GM18861 (cell line): Measurements from ENCODE around the gene RASGRP1.

Experiments
- ATAC-seq: cut with Tn5 transposase; IDR thresholded peaks from one replicate; pipeline ENCODE4 v1.9.1; 2021; ENCODE audit not compliant: unreplicated experiment

Gene RASGRP1

DNA sequence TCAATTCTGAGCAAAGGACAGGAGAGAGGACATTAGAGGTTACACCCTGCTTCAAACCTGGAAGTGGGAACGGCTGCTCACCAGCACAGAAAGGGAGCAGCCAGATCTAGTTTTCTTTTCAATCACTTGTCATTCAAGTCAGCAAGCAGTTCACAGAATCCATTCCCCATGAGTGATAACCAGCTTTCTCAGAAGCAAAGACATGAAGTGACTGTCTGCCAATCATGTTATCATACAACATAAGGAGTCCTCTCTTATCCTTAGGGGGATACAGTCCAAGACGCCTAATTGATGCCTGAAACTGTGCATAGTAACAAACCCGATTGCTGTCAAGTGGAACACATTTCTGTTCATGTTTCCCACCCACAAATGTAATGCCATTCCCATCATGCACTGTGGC lies 56.0 kb downstream of the RASGRP1 start:
- ATAC-seq = no peak

DNA sequence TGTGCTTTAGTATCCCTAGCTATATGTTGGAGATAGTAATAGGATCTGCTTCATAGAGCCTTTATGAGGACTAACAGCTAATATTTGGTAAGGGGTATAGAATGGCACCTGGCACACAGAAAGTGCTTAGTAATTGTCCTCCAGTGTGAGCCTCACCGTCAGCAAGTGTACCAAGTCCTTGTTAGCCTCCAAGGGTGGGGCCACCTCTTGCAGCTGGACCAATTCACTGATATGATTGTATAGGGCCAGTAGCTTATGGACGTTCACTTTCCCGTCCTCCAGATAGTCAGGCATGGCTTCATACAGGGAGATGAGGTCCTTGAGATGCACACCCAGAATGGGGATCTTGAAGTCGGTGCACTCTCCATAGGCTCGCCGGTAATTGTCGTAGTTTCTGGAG lies 57.0 kb downstream of the RASGRP1 start:
- no peak for ATAC-seq

DNA sequence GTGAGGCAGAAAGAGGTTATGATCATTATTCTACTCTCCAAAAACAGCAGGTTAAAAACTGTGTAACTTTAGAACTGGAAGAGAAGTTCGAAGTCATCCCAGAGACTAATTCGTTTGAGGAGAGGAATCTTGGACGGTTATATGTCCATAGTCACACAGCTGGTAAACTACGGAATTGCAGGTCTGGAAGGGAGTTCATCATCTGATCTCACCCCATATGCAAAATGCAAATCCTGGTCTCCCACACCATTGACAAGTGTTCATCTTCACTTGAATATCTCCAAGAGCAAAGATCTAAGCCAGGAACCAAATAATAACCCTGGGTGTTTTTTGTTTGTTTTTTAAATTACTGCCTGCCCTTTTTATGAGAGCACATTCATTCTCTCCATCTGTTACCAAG lies 57.6 kb downstream of the RASGRP1 start:
- ATAC-seq = no peak

DNA sequence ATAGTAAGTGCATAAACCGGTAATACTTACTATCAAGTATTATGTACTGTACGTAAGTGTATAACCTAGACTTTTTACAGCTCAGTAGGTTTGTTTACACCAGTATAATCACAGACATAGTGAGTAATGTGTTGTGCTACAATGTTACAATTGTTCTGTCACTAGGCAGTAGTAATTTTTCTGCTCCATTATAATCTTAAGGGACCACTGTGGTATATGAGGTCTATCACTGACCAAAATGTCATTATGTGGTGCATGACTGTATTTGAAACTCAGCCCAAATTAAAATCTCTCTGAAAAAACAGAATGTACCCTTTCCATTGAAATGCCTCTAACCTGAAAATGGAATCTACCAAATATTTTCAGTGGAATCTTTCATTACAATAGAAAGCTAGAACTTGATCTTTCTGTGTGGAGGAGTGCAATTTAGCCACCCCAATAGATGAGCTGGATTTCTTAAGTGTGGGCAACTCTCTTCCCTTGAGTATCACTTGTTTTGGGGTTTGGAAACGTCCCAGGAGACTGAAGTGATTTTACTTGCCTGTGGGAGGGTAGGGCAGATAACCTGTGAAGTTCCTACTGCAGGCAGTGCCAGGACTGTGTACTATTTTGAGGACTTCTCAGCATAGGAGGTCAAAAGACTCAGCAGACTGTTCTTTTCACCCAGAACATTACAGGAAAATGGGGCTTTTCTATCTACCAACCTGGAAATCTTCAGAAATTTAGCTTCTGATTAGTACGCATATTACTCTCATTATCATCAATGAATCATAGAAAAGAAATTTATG lies 59.7 kb downstream of the RASGRP1 start:
- no peak for ATAC-seq

DNA sequence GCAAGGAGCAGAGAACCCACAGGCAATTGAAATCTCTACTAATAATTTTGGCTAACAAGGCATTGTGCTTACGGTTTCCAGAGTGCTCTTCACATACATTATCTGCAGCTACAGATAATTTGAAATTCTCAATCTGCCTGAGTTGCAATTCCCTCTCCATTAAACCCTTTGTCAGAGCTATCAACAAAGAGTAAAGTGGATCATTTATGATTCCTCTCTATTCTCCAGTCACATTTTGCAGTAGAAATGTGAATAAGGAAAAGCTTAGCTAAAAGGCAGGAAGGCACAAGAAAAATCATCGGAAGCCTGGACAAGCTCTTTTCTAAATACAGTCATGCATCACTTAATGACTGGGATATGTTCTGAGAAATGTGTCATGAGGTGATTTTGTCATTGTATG lies 61.1 kb downstream of the RASGRP1 start:
- no peak for ATAC-seq

DNA sequence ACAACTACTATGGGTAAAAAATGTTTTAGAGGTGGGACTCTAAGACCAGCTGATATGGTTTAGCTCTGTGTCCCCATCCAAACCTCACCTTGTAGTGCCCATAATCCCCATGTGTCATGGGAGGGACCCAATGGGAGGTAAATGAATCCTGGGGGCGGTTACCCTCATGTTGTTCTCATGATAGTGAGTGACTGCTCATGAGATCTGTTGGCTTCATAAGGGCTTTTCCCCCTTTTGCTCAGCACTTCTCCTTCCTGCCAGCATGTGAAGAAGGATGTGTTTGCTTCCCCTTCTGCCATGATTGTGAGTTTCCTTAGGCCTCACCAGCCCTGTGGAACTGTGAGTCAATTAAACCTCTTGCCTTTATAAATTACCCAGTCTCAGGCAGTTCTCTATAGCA lies 65.0 kb downstream of the RASGRP1 start:
- no peak for ATAC-seq

DNA sequence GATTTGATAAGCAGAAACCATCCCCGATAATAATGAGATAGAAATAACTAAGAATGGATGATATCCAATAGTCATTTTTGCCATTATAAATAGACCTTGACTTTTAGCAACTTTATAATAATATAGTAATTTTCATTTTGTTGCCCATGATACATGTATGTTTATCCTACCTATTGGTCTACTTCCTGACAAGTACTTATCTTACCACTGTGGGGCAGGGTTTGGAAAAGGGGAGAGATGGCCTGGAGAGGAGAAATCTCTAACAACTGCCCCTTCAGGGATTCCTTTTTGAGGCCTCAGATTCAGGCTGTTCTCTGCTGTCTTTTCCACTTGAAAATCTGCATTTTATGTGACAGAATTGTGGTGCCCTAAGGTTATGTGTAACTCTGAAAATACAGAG lies 68.5 kb downstream of the RASGRP1 start:
- ATAC-seq = no peak

DNA sequence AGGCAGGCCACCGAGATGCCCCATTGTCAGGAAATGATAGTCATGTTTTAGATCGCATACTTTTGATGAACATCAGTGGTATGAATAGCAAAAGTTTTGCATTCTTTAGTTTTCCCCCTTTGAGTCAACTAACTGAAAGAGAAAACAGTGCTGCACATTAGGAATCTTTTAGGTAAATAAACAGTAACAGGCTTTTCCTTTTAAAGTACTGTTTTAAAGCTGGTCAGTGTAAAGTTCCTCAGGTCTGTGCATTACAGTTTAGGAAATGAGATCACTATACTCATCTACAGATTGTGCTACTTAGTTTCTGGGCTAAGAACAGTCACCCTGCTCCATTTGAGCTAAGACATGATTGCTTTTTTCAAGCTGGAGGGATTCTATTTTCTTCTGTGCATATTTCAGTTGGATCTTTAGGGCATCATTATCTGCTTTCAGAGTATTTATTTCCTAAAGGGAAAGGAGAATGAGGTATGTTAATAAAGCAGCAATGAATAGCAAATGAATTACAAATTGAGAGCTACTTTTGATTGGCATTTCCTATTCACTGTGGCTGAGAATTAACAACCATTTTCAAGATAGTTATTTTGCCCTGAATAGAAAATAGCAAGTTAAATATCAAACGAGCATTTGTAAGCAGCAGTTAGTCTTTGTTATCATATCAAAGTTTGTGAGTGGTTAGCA lies 74.2 kb downstream of the RASGRP1 start:
- ATAC-seq = no peak

DNA sequence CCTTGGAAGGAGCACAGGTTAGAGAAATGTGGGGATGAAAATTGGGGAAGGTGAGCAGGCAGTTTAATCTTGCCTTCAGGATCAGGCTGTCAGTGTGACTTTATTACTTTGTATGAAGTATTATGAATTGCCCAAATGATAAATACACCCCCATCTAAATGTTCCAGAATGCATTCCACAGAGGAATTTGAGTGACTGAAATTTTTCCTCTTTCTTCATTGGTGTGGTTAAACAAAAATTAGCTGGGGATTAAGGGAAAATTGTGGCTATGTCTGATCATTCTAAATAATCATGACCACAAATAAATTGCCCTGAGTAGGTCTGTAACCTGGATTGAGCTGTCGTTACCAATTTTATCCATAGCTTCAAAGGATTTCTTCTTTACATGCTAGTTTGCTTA lies 77.2 kb downstream of the RASGRP1 start:
- no peak for ATAC-seq

DNA sequence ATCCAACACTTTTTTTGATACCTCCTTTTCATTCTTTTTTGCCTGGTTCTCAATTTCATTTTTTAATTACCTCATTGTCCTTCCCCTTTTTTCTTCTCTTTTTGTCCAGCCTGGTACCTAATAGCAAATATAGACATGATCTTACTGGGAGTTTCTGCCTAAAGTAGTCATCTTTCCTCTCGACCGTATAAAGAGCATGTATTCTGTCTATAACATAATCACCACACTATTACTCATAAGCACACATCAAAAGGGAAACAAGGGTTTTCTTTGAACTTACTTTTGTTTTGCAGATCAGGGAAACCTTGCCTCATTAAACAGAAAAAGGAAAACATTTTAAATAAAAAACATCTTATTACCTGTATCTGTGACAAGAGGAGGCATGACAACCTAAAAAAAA lies 77.7 kb downstream of the RASGRP1 start:
- ATAC-seq = no peak

DNA sequence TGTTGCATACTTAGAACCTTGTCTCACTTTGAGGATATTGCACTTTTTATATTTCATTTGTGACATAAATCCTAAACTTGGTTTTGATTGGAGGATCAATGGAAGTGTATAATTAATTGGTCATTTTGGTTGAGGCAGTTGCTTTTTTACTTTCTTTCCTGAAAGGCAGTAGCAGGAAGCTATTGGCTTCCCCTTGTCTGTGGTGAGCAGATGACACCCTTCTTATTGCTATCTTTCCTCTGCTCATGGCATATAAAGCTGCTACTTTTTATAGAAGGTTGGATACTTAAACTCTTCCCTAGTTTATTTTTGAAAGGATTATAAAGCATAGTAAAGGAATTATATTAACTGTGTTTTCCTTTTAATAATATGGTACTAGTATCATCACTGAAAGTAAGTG lies 82.0 kb downstream of the RASGRP1 start:
- ATAC-seq = no peak

DNA sequence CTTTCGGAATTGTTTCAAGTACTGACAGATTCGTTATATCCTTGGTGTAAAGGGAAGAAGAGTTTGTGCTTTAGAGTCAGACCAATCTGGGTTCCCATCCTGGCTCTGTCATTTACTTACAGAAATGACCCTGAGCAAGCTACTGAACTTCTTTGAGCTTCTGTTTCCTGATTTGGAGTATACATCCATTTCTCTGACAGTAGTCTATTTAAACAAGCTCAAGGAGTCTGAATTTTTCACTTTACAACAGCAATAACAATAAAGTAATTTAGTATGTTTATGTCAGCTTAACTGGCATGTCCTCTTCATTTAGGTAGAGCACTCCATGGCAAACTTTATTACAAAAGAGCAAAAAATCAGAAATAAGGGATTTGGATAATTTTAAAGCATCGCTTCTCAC lies 82.9 kb downstream of the RASGRP1 start:
- no peak for ATAC-seq

DNA sequence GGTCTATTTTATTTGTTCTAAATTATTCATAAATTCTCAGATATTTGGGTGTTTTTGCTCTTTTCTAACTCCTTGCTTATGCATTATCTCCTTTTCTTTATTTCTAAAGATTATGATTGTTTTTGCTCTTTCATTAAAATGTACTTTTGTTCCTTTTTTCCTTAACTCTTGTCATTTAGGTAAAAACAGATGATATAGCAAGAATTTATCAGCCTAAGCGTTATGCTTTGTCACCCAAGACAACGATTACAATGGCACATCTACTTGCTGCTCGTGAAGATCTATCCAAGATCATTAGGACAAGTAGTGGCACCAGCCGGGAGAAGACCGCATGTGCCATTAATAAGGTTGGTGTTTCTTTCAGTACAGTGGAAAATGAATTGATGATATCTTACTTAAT lies 83.5 kb downstream of the RASGRP1 start:
- ATAC-seq = no peak

DNA sequence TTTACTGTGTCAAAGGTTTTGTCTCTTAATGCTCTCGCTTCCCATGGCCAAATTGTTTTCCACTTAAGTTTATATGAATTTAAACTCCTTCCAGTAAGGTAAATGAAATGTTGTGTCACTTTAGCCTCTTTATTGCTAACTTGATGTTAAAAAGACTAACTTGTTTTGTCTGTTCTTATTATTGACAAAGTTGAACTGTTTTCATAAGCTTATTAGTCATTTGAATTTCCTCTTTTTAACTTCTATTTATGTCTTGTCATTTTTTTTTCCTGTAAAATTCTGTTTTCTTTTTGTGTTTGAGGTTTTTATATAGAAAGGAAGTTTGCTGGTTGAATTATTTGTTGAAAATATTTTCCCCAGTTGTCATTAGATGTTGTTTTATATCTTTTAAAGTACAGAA lies 84.9 kb downstream of the RASGRP1 start:
- no peak for ATAC-seq

DNA sequence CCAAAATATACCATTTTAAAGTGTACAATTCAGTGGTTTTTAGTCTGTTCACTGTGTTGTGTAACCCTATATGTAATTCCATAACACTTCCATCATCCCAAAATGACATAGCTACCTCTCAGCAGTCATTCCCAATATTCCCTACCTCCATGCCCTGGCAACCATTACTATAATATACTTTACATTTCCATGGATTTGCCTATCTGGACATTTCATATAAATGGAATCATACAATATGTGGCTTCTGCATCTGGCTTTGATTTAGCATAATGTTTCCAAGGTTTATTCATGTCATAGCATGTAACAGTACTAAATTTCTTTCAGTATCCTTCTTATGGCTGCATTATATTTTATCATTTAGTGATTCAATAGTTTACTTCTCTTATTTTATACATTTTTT lies 85.3 kb downstream of the RASGRP1 start:
- no peak for ATAC-seq

DNA sequence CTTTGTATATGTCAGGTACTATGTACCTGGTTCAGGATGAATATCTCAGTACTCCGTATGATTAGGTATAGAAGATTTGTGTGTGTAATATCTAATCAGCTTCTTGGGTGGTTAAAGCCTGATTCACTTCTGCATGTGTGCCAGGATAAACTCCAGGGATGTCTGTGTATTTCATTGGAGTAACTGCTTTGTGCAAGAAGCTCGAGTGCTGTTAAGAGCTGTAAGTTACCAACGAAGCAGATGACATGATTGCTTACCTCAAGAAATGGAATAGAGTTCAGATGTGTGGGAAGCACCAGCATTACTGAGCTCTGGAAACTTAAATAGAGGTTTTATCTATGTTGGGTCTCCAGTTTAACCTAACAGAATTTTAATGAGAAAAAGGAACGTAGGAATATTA lies 87.0 kb downstream of the RASGRP1 start:
- ATAC-seq = no peak

DNA sequence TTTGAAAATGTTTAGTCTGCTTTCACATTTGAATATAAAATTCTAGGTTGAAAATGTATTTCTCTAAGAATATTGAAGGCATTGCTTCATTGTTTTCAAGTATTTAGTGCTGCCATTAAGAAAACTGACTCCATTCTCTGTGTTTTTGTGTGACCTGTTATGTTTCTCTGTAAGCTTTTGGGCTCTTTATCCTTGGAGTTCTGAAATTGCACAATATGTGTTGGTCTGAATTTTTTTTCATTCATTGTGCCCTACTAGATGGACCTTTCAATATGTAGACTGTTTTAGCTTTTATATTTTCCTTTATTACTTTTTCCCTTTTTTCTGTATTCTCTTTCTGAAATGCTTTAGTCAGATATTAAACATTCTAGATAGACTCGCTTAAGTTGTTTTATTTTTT lies 88.5 kb downstream of the RASGRP1 start:
- no peak for ATAC-seq

DNA sequence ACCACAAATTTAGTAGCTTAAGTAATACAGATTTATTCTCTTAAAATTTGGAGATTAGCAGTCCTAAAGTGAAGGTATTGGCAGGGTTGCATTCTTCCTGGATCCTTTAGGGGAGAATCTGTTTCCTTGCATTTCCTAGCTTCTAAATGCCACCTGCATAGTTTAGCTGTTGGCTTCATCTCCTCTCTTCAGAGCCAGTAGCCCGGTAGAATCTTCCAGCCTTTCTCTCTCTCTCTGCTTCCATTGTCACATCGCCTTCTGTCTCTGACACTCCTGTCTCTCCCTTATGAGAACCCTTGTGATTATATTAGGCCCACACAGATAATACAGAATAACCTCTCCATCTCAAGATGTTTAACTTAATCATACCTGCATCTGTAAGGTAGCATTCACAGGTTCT lies 89.3 kb downstream of the RASGRP1 start:
- ATAC-seq = no peak

DNA sequence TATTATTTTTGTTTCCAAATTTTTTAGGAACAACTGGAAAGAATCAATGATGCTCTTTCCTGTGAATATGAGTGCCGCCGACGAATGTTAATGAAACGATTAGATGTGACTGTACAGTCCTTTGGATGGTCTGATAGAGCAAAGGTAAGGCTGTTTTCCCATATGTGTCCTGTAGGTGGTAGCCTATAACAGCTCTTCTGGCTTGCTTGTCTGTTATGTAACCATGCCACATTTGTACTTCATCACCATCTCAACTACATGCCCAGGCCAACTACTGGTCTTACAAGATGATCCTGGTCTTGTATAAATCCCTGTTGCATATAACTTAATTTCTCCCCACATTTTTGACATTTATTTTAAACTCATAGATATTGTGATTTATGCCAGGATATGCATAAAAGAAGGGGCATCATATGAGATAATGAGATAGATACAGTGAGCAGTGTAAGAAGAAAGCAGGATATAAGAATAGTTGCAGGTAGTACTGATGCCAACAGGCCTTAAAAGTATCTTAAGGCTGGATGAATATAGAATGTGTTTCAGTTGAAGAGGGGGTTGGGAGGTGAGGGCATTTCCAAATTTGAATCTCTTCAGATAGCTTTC lies 90.4 kb downstream of the RASGRP1 start:
- peak; percentile 97 for ATAC-seq

DNA sequence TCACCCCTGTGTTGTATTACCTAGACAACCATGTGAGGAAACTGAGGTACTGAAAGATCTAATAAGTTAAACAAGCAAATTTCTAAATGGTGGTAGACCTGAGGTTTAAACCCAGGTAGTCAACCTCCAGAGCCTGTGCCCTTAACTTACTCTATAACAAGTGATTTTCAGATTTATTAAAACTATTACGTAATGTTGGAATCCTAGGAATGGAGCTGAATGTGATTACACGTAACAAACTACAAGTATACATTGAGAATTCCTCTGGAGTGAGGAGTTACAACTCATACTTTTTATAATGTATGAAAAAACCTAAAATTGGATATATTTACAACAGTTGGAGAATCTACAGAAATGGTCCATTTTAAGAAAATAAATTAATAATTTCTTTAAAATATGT lies 92.6 kb downstream of the RASGRP1 start:
- no peak for ATAC-seq

DNA sequence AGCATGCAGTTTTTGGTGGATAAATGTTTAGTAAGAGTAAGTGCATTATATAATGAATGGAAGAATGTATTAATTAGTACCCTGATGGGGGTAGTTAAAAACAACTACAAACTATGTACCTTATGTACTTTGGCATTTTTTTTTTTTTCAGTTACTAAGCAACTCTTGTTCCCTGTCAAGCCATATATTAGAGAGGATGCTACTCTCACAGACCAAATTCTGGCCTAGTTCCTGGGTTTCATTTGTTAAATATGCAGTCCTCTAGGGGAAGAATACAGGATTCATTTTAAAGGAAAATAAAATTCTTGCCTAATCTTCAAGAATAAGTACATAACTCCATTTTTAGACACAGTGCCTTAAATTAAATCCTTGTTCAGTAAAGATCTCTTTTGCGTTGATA lies 93.8 kb downstream of the RASGRP1 start:
- ATAC-seq = no peak

DNA sequence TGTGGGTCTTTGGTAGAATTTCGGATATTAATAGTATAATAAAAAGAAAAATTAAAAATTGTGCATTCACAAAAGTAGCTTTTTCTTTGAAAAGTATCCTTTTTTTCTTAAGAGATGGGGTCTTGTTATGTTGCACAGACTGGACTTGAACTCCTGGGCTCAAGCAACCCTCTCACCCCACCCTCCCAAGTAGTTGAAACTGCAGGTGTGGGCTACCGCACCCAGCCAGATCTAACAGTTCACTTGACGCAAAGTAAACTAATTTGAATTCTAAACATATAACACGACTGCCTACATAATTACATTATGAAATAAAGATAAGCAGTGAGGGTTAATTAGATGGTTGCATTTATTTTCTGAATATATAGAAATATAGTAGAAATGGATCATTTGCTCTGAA lies 99.9 kb downstream of the RASGRP1 start:
- no peak for ATAC-seq
